NCI-H446 (cell line): ENCODE data around the gene SSRP1.
A peak's percentile ranks its signal among the peaks of the same experiment; 100 is the strongest.
"Not testable (repeated sequence)": the region's sequence is repeated elsewhere in the genome, so short reads cannot be mapped to it uniquely, and the experiment has no call there.

Source experiments
- DNase-seq, 2 experiments: peaks; one replicate each; lab custom pipeline; 2025; lab: John Stamatoyannopoulos, UW

Gene SSRP1

GRCh38 chr11:57336856-57337255 lies 1.2 kb upstream of the SSRP1 start:
- DNase-seq: not testable (repeated sequence)

- no peak for DNase-seq
Measured at GRCh38 chr11:57336111-57336666, 497 bp upstream of the SSRP1 start.

GRCh38 chr11:57335023-57335342 lies 709 bp downstream of the SSRP1 start:
- DNase-seq: no peak

GRCh38 chr11:57332694-57333440 lies 2.8 kb downstream of the SSRP1 start:
- no peak for DNase-seq

GRCh38 chr11:57331720-57332119 lies 4.0 kb downstream of the SSRP1 start:
- no peak for DNase-seq

GRCh38 chr11:57330029-57330428 lies 5.7 kb downstream of the SSRP1 start:
- DNase-seq: no peak

- no peak for DNase-seq
Measured at GRCh38 chr11:57327721-57328120, 8.0 kb downstream of the SSRP1 start.

- DNase-seq: no peak
Measured at GRCh38 chr11:57325735-57326048, 10.0 kb downstream of the SSRP1 start.

GRCh38 chr11:57324886-57325734 lies 10.6 kb downstream of the SSRP1 start, which contains the start of gene TNKS1BP1:
TNKS1BP1 (minus strand) TSS chr11:57324952; CDS start chr11:57321885, 3,067 bp downstream.
- DNase-seq: peak; percentile 94 to 98

GRCh38 chr11:57324154-57324885 lies 11.4 kb downstream of the SSRP1 start:
- peak in 1 of 2 experiments; percentile 67 for DNase-seq

GRCh38 chr11:57323855-57324153 lies 11.9 kb downstream of the SSRP1 start:
- no peak for DNase-seq

GRCh38 chr11:57323167-57323854 lies 12.4 kb downstream of the SSRP1 start:
- peak in 1 of 2 experiments; percentile 40 for DNase-seq

GRCh38 chr11:57322256-57323166 lies 13.2 kb downstream of the SSRP1 start:
- peak; percentile 80 to 90 for DNase-seq

GRCh38 chr11:57321388-57322255 lies 14.1 kb downstream of the SSRP1 start:
- no peak for DNase-seq

- DNase-seq: no peak
Measured at GRCh38 chr11:57320719-57321387, 14.8 kb downstream of the SSRP1 start.

GRCh38 chr11:57320067-57320718 lies 15.5 kb downstream of the SSRP1 start:
- peak in 1 of 2 experiments; percentile 13 for DNase-seq

- peak in 1 of 2 experiments; percentile 46 for DNase-seq
Measured at GRCh38 chr11:57318178-57318577, 17.5 kb downstream of the SSRP1 start.

- no peak for DNase-seq
Measured at GRCh38 chr11:57316017-57316416, 19.7 kb downstream of the SSRP1 start.

GRCh38 chr11:57315491-57315890 lies 20.2 kb downstream of the SSRP1 start:
- DNase-seq: no peak
